Activated T-helper 1 cell treated with anti-CD3 and anti-CD28 coated beads, Interleukin-12 subunit alpha, Interleukin-12 subunit beta, Interleukin-2, Interleukin-4 antibody, amounts not matched to agents 30 ng/mL and 10 ng/mL and 1 ng/mL, durations not matched to agents 14 hours and 24 hours and 36 hours (primary cell): Measurements from ENCODE around the gene AMN. TPM values are rescaled to one million over a fixed set of nuclear protein-coding genes. Genes with fewer than 3 reads are reported as not detected.
"Not testable (repeated sequence)": the region's sequence is repeated elsewhere in the genome, so short reads cannot be mapped to it uniquely, and the experiment has no call there.

Source experiments
- DNase-seq: peaks from one replicate; pipeline ENCODE4 v3.0.0; 2021; ENCODE audit warnings: low spot score
- H3K27ac Mint-ChIP-seq: one replicate; pipeline ENCODE4 v1.8.0; 2021; ENCODE audit warnings: mild to moderate bottlenecking, mixed read lengths
- H3K27me3 Mint-ChIP-seq: one replicate; pipeline ENCODE4 v1.8.0; 2022; ENCODE audit warnings: mild to moderate bottlenecking, moderate library complexity, mixed read lengths; ENCODE audit not compliant: insufficient read depth
- H3K36me3 Mint-ChIP-seq: one replicate; pipeline ENCODE4 v1.8.0; 2021; ENCODE audit warnings: low read depth, mixed read lengths
- H3K4me1 Mint-ChIP-seq: one replicate; pipeline ENCODE4 v1.8.0; 2021; ENCODE audit warnings: low read depth, mixed read lengths
- H3K4me3 Mint-ChIP-seq: one replicate; pipeline ENCODE4 v1.8.0; 2021; ENCODE audit warnings: mild to moderate bottlenecking, moderate library complexity, mixed read lengths
- H3K9me3 Mint-ChIP-seq: one replicate; pipeline ENCODE4 v1.8.0; 2021; ENCODE audit warnings: mixed read lengths
- intact Hi-C: fragments of 100-400 bp; cut with micrococcal nuclease; formaldehyde crosslinking; loops from one replicate; pipeline ENCODE4 v1.15.1; 2024
- total RNA-seq: library from RNA; stranded (reverse); gene quantifications from 2 replicates; pipeline ENCODE4 v1.2.3, GENCODE V29; 2022

AMN gene
- total RNA-seq, 1 donor from 2014 or later, result 0.44 TPM

GRCh38 chr14:102889615-102890014 lies 32.8 kb upstream of the AMN start:
- Mint-ChIP-seq H3K4me1 (no peaks in the 10 kb centered on the region), H3K36me3 (peaks cover 42% of the 10 kb centered on the region), H3K9me3 (no peaks in the 10 kb centered on the region), H3K27ac (no peak overlapping the region), H3K4me3 (no peak overlapping the region), H3K27me3 (no peaks in the 10 kb centered on the region)
- no peak for DNase-seq
- intact Hi-C loops, result no loop called here

- Mint-ChIP-seq H3K27me3 (no peaks in the 10 kb centered on the region), H3K27ac (no peak overlapping the region), H3K4me3 (no peak overlapping the region), H3K9me3 (no peaks in the 10 kb centered on the region), H3K4me1 (no peaks in the 10 kb centered on the region), H3K36me3 (peaks cover 45% of the 10 kb centered on the region)
- no peak for DNase-seq
- intact Hi-C loops, result no loop called here
Observed at GRCh38 chr14:102891111-102891510, 31.4 kb upstream of the AMN start.

- H3K27me3 Mint-ChIP-seq, result no peaks in the 10 kb centered on the region
- no peaks in the 10 kb centered on the region for H3K9me3 Mint-ChIP-seq
- no peak for DNase-seq
- peaks cover 45% of the 10 kb centered on the region for H3K36me3 Mint-ChIP-seq
- no peaks in the 10 kb centered on the region for H3K4me1 Mint-ChIP-seq
- intact Hi-C loops, result no loop called here
- no peak overlapping the region for H3K27ac Mint-ChIP-seq
- no peak overlapping the region for H3K4me3 Mint-ChIP-seq
Observed at GRCh38 chr14:102891556-102891955, 30.9 kb upstream of the AMN start.

- no peak for DNase-seq
- no peak overlapping the region for H3K4me3 Mint-ChIP-seq
- no peaks in the 10 kb centered on the region for H3K27me3 Mint-ChIP-seq
- H3K27ac Mint-ChIP-seq, result no peak overlapping the region
- intact Hi-C loops, result loop anchor here (1.0 kb wide), 1 partner anchor 61 kb away; no protein-coding TSS in a partner anchor
- H3K4me1 Mint-ChIP-seq, result peaks cover 4% of the 10 kb centered on the region
- no peaks in the 10 kb centered on the region for H3K9me3 Mint-ChIP-seq
- H3K36me3 Mint-ChIP-seq, result peaks cover 41% of the 10 kb centered on the region
Observed at GRCh38 chr14:102892651-102893050, 29.8 kb upstream of the AMN start.

GRCh38 chr14:102893452-102893851 lies 29.0 kb upstream of the AMN start:
- no peak for DNase-seq
- Mint-ChIP-seq H3K27ac (no peak overlapping the region), H3K9me3 (no peaks in the 10 kb centered on the region), H3K36me3 (peaks cover 42% of the 10 kb centered on the region), H3K27me3 (no peaks in the 10 kb centered on the region), H3K4me3 (no peak overlapping the region), H3K4me1 (peaks cover 8% of the 10 kb centered on the region)
- intact Hi-C loops, result loop anchor here (1.0 kb wide), 1 partner anchor 62 kb away; no protein-coding TSS in a partner anchor

GRCh38 chr14:102896735-102897134 lies 25.7 kb upstream of the AMN start:
- Mint-ChIP-seq H3K36me3 (peaks cover 42% of the 10 kb centered on the region), H3K4me1 (peaks cover 23% of the 10 kb centered on the region)
- H3K27ac Mint-ChIP-seq, DNase-seq, H3K4me3 Mint-ChIP-seq, H3K27me3 Mint-ChIP-seq, H3K9me3 Mint-ChIP-seq, intact Hi-C loops: not testable (repeated sequence)

- Mint-ChIP-seq H3K9me3 (no peaks in the 10 kb centered on the region), H3K4me1 (peaks cover 23% of the 10 kb centered on the region), H3K4me3 (no peak overlapping the region), H3K27ac (peak overlapping the region; percentile 77), H3K27me3 (no peaks in the 10 kb centered on the region), H3K36me3 (peaks cover 43% of the 10 kb centered on the region)
- intact Hi-C loops, result no loop called here
- DNase-seq, result no peak
Observed at GRCh38 chr14:102897299-102898027, 25.0 kb upstream of the AMN start.

GRCh38 chr14:102898298-102898697 lies 24.2 kb upstream of the AMN start:
- intact Hi-C loops, result no loop called here
- Mint-ChIP-seq H3K4me1 (peaks cover 23% of the 10 kb centered on the region), H3K4me3 (no peak overlapping the region), H3K36me3 (peaks cover 45% of the 10 kb centered on the region), H3K9me3 (no peaks in the 10 kb centered on the region), H3K27ac (peak overlapping the region; percentile 62), H3K27me3 (no peaks in the 10 kb centered on the region)
- DNase-seq, result no peak

- Mint-ChIP-seq H3K4me3 (no peak overlapping the region), H3K36me3 (peaks cover 46% of the 10 kb centered on the region), H3K9me3 (no peaks in the 10 kb centered on the region), H3K27ac (peak overlapping the region; percentile 62), H3K27me3 (no peaks in the 10 kb centered on the region), H3K4me1 (peaks cover 23% of the 10 kb centered on the region)
- no peak for DNase-seq
- intact Hi-C loops, result no loop called here
Observed at GRCh38 chr14:102898776-102899515, 23.5 kb upstream of the AMN start.

- no peaks in the 10 kb centered on the region for H3K27me3 Mint-ChIP-seq
- peak overlapping the region; percentile 23 for H3K27ac Mint-ChIP-seq
- peaks cover 49% of the 10 kb centered on the region for H3K36me3 Mint-ChIP-seq
- DNase-seq, result no peak
- intact Hi-C loops, result no loop called here
- no peaks in the 10 kb centered on the region for H3K9me3 Mint-ChIP-seq
- no peak overlapping the region for H3K4me3 Mint-ChIP-seq
- H3K4me1 Mint-ChIP-seq, result peaks cover 23% of the 10 kb centered on the region
Observed at GRCh38 chr14:102899516-102899900, 23.0 kb upstream of the AMN start.

GRCh38 chr14:102900631-102901571 lies 21.6 kb upstream of the AMN start:
- intact Hi-C loops, result no loop called here
- peak overlapping the region; percentile 72 for H3K27ac Mint-ChIP-seq
- no peaks in the 10 kb centered on the region for H3K9me3 Mint-ChIP-seq
- H3K4me3 Mint-ChIP-seq, result no peak overlapping the region
- H3K36me3 Mint-ChIP-seq, result peaks cover 49% of the 10 kb centered on the region
- peaks cover 23% of the 10 kb centered on the region for H3K4me1 Mint-ChIP-seq
- DNase-seq, result no peak
- H3K27me3 Mint-ChIP-seq, result no peaks in the 10 kb centered on the region

GRCh38 chr14:102901633-102902032 lies 20.8 kb upstream of the AMN start:
- peak overlapping the region; percentile 72 for H3K27ac Mint-ChIP-seq
- no peaks in the 10 kb centered on the region for H3K9me3 Mint-ChIP-seq
- H3K4me1 Mint-ChIP-seq, result peaks cover 23% of the 10 kb centered on the region
- no peak overlapping the region for H3K4me3 Mint-ChIP-seq
- no peaks in the 10 kb centered on the region for H3K27me3 Mint-ChIP-seq
- intact Hi-C loops, result no loop called here
- DNase-seq, result no peak
- H3K36me3 Mint-ChIP-seq, result peaks cover 46% of the 10 kb centered on the region
